Chondrocyte (in vitro differentiated cells): ENCODE results near the gene LRRC2. TPM values are rescaled to one million over a fixed set of nuclear protein-coding genes. Genes with fewer than 3 reads are reported as not detected.
A peak's percentile ranks its signal among the peaks of the same experiment; 100 is the strongest.

Source experiments
- DNase-seq: peaks from one replicate; pipeline ENCODE4 v3.0.0; 2021; ENCODE audit warnings: mixed read lengths, low spot score
- H3K27ac Mint-ChIP-seq: one replicate; pipeline ENCODE4 v1.8.0; 2021; ENCODE audit warnings: mild to moderate bottlenecking, moderate library complexity, mixed read lengths; ENCODE audit not compliant: unreplicated experiment
- H3K27me3 Mint-ChIP-seq: 2 replicates; pipeline ENCODE4 v1.8.0; 2021; ENCODE audit warnings: low read depth, mixed read lengths
- H3K36me3 Mint-ChIP-seq: 2 replicates; pipeline ENCODE4 v1.8.0; 2021; ENCODE audit warnings: low read depth, mixed read lengths
- H3K4me1 Mint-ChIP-seq: 2 replicates; pipeline ENCODE4 v1.8.0; 2021; ENCODE audit warnings: low read depth, mild to moderate bottlenecking, mixed read lengths
- H3K4me3 Mint-ChIP-seq: one replicate; pipeline ENCODE4 v1.8.0; 2021; ENCODE audit warnings: mild to moderate bottlenecking, moderate library complexity, mixed read lengths; ENCODE audit not compliant: unreplicated experiment
- H3K9me3 Mint-ChIP-seq: 2 replicates; pipeline ENCODE4 v1.8.0; 2021; ENCODE audit warnings: low read depth, mixed read lengths
- total RNA-seq: library from RNA; stranded (reverse); gene quantifications from 3 replicates; pipeline ENCODE4 v1.2.1, GENCODE V29; 2021
- TF ChIP-seq, protein P1 (sequence below): fragments of 200-600 bp; sonication (generic); IDR thresholded peaks from 2 replicates; pipeline ENCODE4 v1.5.0; 2021; ENCODE audit warnings: antibody characterized with exemption, mild to moderate bottlenecking, moderate library complexity

The LRRC2 gene
- total RNA-seq, 1 donor from 2014 or later, result 1.9 TPM

DNA sequence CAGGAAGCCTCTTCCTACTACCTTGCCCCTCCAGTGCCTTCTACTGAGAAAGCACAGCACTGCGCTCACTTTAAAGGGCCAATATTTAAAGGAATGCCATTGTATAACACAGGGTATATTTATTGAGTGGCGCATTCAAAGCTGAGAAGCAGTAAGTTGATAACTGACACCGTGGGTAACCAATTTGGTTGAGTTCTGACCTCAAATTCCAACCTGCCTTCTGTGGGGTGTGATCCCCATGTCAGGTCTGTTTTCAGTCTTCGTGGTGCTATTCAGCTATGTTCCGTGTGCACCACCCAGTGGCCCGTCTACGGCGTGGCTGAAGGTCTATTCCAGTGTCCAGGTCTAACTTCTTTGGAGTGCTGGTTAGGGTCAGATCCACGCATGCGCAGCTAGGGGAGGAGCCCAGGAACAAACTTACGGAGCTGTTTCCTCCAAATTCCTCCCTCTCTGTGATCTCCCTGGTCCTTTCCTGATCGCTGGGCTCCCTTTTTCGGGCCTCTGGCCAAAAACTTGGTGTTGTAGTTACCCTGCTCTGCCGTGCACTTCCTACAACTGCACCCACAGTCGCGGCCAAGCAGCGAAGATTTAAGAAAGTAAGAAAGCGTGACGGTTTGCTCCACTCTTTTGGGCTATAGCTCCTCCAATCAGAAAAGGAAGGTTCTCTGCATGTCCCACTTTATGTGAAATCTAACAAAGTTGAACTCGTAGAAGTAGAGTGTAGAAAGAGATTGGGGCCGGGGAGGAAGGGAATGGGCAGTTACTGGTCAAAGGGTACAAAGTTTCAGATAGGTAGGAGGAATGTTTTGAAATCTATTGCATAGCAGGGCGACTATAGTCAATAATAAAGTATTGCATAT is 7.7 kb downstream of the LRRC2 start:
- H3K27ac Mint-ChIP-seq, result no peak overlapping the region
- TF ChIP-seq, protein P1, sequence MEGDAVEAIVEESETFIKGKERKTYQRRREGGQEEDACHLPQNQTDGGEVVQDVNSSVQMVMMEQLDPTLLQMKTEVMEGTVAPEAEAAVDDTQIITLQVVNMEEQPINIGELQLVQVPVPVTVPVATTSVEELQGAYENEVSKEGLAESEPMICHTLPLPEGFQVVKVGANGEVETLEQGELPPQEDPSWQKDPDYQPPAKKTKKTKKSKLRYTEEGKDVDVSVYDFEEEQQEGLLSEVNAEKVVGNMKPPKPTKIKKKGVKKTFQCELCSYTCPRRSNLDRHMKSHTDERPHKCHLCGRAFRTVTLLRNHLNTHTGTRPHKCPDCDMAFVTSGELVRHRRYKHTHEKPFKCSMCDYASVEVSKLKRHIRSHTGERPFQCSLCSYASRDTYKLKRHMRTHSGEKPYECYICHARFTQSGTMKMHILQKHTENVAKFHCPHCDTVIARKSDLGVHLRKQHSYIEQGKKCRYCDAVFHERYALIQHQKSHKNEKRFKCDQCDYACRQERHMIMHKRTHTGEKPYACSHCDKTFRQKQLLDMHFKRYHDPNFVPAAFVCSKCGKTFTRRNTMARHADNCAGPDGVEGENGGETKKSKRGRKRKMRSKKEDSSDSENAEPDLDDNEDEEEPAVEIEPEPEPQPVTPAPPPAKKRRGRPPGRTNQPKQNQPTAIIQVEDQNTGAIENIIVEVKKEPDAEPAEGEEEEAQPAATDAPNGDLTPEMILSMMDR, result peak; percentile 74
- peak overlapping the region; percentile 65 for H3K4me3 Mint-ChIP-seq
- peaks cover 16% of the 10 kb centered on the region for H3K9me3 Mint-ChIP-seq
- H3K36me3 Mint-ChIP-seq, result no peaks in the 10 kb centered on the region
- H3K27me3 Mint-ChIP-seq, result no peaks in the 10 kb centered on the region
- DNase-seq, result no peak
- peaks cover 29% of the 10 kb centered on the region for H3K4me1 Mint-ChIP-seq

DNA sequence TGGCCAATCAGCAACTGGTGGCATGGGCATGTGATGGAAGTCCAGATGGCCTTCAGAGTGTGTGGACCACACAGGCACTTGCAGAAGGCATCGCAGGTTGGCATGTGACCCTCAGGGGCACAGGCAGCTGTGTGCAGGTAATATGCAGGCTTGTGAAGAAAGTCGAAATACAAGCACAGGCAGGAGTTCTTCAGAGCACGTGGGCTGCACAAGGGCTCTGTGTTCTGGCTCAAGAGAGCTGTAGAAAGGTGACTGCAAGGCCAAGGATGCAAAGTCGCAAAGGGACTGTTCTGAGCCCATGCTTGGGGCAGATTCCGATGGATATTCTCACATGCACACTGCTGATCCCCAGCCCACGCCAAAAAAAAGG is 8.3 kb downstream of the LRRC2 start:
- Mint-ChIP-seq H3K36me3 (no peaks in the 10 kb centered on the region), H3K4me1 (peaks cover 29% of the 10 kb centered on the region), H3K9me3 (peaks cover 16% of the 10 kb centered on the region), H3K4me3 (no peak overlapping the region), H3K27me3 (no peaks in the 10 kb centered on the region), H3K27ac (no peak overlapping the region)
- DNase-seq, result no peak
- TF ChIP-seq, protein P1, result no peak

DNA sequence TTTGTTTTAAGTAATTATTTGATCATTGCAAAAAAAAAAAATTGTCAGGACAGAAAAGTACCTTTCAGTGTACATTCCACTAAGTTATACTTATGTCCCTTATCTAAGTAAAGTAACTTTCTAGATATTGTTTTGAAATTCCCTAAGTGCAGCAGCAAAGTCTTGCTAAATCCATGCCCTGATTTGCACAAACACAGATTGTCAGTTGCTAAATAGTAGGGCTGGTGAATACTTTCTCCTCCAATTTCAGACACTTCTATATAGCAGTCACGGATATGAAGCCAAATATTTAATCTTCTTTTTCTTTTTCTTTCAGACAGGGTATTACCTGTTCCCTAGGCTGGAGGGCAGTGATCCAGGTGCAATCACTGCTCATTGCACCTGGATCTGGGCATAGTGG is 12.9 kb downstream of the LRRC2 start:
- Mint-ChIP-seq H3K9me3 (peaks cover 14% of the 10 kb centered on the region), H3K4me1 (peaks cover 14% of the 10 kb centered on the region), H3K36me3 (no peaks in the 10 kb centered on the region), H3K27ac (no peak overlapping the region), H3K27me3 (no peaks in the 10 kb centered on the region), H3K4me3 (no peak overlapping the region)
- TF ChIP-seq, protein P1, result no peak
- no peak for DNase-seq

DNA sequence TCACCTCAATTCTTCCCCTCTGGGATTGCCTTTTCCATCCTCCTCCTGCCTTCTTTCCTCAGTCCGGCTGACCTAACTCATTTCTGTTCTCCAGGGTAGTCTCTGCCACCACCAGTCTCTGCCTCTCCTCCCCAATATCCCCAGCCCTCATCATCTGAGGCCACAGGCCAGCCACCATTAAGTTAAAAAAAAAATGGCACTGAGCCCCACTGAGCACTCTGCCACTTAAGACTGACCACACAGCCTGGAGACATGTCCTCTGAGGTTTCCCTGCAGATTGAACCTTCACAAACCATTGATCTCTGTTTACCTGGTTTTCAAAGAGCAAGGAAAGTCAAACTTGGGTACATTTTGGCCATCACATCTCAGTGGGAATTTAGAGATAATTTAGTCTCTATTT is 13.6 kb downstream of the LRRC2 start:
- no peak overlapping the region for H3K27ac Mint-ChIP-seq
- DNase-seq, result no peak
- no peak overlapping the region for H3K4me3 Mint-ChIP-seq
- H3K9me3 Mint-ChIP-seq, result peaks cover 14% of the 10 kb centered on the region
- H3K36me3 Mint-ChIP-seq, result no peaks in the 10 kb centered on the region
- no peaks in the 10 kb centered on the region for H3K27me3 Mint-ChIP-seq
- H3K4me1 Mint-ChIP-seq, result peaks cover 10% of the 10 kb centered on the region
- TF ChIP-seq, protein P1, result no peak

DNA sequence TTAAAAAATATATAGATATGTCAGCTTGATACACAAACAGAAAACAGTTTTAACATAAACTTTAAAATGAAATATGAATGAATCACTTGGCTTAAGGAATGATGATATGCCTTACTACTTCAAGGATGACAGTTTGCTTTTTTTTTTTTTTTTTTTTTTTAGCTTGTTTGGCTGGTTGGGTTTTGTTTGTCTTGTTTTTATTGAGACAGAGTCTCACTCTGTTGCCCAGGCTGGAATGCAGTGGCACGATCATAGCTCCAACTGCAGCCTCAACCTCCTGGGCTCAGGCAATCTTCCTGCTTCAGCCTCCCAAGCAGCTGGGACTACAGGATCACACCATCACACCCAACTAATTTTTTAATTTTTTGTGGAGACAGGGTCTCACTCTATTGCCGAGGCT is 14.5 kb downstream of the LRRC2 start:
- TF ChIP-seq, protein P1, result no peak
- no peak overlapping the region for H3K27ac Mint-ChIP-seq
- H3K4me1 Mint-ChIP-seq, result peaks cover under 1% of the 10 kb centered on the region
- DNase-seq, result no peak
- no peaks in the 10 kb centered on the region for H3K27me3 Mint-ChIP-seq
- no peak overlapping the region for H3K4me3 Mint-ChIP-seq
- peaks cover 11% of the 10 kb centered on the region for H3K9me3 Mint-ChIP-seq
- no peaks in the 10 kb centered on the region for H3K36me3 Mint-ChIP-seq
